Midbrain (tissue), 1 donor: ENCODE data around the gene CLEC18C.
"Not testable (repeated sequence)": the region's sequence is repeated elsewhere in the genome, so short reads cannot be mapped to it uniquely, and the experiment has no call there.

Experiments
- DNase-seq: peaks from one replicate; lab custom pipeline; 2025; lab: John Stamatoyannopoulos, UW

Gene CLEC18C

DNA sequence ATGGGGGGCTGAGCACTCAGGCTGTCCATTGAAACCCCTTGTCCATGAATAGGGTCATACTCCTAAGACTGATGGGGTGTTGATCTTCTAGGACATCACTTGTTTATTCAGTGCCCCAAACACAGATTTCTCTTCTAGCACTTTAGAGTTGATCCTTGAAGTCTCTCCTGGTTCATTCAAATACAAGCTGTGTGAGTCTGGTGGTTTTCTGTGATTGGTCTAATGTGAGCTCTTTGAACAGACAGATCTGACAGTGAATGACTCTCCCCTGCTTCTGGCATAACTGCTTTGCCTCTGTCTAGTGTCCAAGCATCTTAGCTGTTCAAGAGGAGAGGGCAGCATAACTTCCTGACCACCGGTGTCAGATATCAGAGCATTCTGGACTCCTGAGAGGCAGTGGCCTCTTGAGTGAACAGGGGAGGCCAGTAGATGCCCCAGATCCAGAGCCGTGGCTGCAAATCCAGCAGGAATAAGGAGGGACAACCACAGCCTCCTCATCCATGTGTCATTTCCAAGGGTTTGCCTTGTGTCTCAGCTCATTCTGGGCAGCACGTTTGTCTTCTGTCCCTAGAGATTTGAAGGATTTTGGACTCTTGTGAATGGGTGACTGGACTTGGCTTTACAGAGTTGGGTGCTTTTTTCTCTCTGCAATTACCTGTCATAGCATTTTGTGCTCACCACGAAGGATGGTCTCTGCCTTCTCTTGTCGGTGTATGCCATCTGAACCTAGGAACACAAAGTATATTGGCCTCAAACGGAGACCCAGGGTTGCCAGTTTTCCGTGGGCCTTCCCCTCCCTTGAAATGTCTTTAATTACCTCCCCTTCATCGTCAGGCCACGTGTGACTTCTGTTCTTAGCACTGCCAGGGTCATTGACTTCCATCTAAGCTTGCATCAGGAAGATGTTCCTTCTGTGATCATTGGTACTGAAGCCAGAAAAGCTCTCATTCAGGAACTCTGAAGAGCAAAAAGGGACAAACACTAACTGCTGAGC lies 13.9 kb upstream of the CLEC18C start:
- DNase-seq = no peak

DNA sequence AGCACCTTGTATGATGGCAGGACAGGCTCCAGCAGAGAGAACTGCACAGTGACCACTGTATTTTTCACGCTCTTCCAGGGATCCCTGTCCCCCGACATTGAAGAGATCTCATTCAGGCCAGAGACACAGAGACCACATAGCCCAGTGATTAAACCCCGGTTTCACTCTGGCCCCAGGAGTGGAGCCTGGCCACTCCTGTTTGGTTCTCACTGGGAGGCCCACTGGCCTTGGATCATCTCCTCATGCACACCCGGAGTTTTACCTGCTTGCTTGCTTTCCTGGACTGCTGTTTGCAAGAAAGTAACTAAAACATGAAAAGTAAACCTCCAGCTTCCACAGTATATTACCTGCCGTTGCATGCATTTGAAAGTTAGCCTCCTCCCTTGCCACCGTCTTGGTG lies 13.2 kb upstream of the CLEC18C start:
- no peak for DNase-seq

DNA sequence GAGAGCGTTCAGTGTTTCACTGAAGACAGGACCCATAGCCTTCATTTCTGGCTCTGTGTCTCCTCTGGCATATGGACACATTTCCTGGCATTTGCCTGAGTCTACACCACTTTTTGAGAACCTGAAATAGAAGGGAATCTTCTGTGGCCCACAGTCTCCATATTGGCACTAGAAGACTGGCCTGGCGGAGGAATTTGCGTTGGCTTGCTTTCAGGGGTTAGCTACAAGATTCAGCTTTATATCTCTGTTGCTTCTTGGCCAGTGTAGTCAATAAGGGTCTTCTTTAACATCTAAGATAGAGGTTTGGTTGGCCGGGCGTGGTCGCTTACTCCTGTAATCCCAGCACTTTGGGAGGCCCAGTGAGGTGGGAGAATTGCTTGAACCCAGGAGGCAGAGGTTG lies 12.8 kb upstream of the CLEC18C start:
- no peak for DNase-seq

DNA sequence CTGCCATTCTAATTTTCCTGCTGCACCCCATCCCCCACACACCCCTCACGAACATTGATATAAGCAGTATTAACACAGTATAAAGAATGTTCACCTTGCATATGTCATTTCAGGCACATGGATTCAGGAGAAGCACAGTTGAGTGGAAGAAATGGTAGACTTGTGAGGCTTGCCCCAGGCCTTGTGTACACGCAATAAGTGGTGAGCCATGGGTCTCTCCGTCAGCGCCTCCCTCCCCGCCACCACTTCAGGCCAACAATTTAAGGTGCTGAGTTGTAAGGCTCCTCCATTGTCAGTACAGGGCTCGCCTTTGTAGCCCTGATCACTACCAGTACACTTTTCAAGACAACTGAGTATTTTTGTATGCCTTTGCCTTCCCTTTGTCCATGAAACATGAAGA lies 12.2 kb upstream of the CLEC18C start:
- no peak for DNase-seq

DNA sequence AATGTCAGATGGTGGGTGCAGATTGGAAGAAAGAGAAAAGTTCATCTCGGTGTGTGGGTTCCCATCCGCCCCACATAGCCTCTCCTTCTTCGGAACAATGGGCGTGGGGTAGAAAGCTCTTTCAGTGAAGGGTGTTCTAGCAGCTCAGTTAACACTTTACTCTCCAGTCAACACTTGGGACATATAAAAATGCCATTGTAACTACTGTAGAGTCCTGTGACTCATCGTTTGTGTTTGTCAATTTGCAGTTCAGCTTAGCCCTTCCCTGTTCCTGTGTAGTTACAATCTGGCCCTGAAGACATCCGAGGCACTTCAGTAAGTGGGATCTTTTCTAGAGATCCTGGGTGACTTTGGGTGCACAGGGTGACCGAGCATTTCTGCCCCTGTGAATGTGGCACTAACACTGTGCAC lies 11.5 kb upstream of the CLEC18C start:
- no peak for DNase-seq

DNA sequence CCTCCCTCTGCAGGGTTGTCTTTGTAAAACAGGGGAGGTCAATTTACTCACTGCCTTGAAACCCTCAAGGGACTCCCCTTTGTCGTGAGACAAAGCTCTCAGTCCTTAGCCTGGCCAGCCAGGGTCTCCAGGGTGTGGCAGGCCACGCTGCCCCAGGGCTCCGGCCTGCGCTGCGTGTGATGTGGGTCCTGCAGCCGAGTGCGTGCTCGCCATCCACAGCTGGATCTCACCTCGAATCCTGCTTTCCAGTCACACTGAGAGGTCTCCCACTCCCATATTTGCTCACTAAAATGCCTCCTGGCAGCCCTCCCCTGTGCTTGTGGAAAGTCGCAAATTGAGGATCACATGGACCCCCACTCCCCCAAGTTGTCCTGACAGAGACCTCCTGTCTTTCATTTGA lies 10.0 kb upstream of the CLEC18C start:
- DNase-seq = no peak

DNA sequence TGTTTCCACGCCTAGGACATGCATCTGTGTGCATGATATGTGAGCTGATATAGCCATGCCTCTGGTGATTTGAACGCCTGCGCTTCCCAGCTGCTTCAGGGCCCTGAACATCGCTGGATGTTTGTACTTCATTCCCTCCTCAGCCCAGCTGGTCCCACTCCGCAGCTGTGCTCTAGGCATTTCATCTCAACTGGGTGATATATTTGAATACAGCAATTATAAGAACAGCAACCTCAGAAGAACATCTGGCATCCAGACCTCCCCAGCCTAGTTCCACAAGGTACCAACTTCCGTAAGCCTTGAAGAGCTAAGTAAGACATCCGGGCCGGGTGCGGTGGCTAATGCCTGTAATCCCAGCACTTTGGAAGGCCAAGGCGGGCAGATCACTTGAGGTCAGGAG lies 6.9 kb upstream of the CLEC18C start:
- not testable (repeated sequence) for DNase-seq

DNA sequence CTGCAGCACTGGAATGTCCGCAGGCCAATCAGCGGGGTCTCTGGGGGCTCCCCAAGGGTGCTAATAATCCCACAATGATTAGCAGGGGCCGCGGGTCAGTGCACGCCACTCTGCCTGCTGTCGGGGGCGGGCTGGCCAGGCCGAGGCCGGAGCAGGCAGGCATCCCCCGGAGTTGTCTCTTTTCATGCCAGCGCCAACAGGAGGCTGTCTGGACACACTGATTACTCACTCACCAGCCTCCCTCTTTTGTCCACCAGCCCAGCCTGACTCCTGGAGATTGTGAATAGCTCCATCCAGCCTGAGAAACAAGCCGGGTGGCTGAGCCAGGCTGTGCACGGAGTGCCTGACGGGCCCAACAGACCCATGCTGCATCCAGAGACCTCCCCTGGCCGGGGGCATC lies 329 bp downstream of the CLEC18C start:
- not testable (repeated sequence) for DNase-seq

DNA sequence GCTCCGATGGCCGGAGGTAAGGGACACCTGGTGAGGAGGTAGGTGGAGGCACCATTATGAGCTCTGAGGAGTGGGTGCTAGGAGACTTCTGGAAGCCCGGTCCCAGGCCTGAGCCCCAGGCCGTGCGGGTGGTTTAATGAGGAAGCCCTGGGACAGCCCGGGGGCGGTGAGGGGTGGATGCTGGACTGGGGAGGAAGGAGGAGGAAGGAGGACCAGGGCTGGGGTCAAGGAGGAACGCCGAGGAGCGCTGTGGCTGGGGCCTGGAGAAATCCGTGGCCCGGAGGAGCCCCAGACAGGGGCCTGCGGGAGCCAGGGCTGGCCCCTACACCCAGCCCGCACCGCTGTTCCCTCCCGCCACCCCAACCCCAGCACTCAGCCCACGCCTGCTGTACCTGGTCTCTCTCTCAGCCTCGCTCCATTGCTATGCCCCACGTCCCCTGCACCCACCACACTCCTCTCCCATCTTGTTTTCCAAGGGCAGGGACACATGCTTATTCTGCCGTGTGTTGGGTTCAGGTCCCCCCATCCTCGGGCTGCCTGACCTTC lies 873 bp downstream of the CLEC18C start:
- not testable (repeated sequence) for DNase-seq

DNA sequence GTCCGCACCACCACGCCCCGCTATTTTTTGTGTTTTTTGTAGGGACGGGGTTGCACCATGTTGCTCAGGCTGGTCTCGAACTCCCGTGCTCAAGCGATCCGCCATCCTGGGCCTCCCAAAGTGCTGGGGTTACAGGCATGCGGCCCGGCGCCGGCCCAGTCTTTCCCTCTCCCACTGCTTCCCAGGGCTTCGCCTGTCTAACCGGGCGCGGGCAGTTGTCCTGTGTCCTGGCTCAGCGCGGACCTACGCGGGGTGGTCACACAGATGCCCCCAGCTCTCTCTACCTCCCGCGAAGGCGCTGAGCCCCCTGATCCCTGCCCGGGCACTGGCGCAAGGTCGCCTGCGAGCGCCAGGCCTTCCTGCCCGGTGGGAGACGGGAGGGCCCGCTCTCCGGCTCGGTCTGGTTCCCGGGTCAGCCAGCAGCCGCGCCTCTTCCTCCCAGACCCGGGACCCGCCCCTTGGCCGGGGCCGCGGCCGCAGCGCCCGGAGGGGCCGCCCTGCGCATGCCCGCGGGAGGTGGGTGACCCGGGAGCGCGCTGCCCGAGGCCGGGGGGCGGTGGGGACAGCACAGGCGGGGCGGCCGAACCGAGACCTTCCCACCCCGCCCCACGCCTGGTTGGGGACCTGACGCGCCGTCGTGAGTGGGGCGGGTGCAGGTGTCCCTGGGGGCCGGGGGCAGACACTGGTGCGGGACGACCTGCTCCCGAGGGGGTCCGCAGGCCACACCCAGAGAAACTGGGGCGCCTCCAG lies 14.4 kb downstream of the CLEC18C start:
- not testable (repeated sequence) for DNase-seq

DNA sequence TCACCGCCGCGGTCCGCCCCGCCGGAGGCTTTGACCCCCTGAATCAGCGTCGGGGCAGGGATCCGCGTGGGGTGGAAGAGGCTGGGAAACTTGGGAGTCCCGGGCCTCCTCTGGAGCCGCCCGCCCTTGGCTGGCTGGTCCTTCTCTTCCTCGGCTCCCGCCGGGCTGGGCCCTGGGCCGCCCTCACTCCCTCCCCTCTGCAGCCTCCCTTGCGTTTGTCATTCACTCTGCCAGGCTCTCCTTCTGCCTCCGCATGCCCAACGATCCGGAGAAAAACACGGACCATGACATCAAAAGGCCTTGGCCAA lies 15.0 kb downstream of the CLEC18C start:
- not testable (repeated sequence) for DNase-seq

DNA sequence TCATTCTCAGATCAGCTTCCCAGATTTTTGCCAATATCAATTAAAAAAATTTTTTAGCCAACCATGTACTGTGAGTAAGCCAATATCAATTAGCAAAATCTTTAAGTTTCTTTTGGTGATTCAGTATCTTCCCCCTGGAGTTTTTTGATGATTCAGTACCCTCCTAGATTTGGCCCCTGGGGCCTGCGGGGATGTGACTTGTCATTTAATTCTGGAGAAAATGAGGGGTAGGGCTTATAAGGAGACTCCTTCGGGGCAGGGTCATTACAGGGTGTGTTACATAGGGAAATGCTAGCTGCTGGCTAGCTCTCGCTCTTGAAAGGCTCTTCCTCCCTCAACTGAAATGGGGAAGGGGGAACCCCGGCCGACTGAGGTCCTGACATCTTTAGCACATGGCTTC lies 17.0 kb downstream of the CLEC18C start:
- DNase-seq = not testable (repeated sequence)

DNA sequence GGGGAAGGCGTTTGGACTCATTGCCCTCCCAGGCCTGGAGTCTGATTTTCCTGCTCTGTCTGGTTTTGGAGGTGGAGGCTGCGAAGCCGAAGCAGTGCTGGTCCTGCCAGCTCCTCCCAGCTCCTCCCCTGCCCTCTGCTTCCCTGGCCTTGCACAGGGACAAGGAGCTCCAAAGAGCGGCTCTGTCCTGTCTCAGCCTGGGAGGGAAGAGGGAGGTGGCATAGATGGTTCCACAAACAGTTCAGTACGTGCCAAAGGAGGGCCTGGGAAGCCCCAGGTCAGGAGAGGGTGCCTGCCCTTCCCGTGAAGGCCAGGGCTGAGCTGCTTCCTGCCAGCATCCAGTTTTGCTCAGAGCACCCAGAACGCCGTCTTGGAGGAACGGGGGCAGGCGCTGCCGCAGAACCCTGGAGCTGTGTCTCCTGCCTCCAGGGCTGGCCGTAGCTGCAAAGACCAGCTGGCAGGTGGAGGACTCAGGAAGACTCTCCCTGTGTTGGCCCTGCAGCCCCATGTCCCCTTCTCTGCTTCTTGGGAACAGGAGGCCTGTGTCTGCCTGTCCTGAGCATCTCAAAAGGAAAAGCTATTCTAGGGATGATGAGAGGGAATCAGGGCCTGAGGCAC lies 23.2 kb downstream of the CLEC18C start:
- DNase-seq = not testable (repeated sequence)

DNA sequence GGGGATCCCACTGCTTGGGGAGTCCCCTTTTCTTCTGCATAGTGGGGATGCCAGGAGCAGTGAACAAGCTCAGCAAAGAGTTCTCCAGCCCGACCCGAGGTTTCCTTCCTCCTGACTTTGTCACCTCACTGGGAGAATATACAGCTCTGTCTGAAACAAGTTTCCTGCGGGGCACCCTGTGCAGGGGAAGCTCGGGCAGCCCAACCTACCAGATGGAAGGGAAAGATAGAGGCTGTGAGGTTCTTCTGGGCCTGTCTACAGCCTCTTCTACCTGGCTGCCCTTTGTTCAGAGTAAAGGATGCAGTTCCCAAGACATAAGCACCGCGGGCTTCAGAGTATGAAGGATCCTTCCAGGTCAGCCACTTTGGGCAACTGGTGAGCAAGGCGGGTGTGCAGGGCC lies 24.0 kb downstream of the CLEC18C start:
- DNase-seq = not testable (repeated sequence)

DNA sequence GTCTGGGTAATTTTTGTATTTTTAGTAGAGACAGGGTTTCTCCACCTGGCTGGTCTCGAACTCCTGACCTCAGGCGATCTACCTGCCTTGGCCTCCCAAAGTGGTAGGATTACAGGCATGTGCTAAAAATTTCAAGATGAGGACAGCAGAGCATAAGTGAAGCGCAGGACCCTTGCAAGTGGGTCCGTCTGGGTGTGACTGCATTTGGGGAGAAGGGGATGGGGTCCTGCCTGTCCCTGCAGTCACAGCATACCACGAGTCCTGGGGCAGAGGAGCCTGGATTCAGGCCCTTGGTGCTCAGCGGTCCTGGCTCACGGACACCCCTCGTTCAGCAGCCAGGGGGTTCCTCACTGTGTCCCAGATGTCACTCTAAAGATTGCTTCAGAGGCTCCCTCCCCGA lies 24.6 kb downstream of the CLEC18C start:
- not testable (repeated sequence) for DNase-seq

DNA sequence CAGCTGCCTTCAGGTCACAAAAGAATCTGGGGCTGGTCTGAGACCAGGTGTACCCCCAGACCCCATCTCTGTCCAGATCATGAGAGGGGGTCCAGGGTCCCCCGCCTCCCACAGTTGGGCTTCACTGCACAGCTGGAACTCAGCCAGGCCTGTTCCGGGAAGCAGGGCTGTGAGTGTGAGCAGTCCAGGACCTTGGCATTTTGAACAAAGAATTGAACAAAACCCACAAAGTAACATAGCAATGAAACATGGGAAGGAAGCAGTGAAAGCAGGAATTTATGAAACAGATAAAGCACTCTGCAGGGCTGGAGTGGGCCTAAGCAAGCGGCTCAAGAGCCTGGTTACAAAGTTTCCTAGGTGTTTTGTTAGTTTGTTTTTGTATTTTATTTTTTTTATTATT lies 25.1 kb downstream of the CLEC18C start:
- not testable (repeated sequence) for DNase-seq

DNA sequence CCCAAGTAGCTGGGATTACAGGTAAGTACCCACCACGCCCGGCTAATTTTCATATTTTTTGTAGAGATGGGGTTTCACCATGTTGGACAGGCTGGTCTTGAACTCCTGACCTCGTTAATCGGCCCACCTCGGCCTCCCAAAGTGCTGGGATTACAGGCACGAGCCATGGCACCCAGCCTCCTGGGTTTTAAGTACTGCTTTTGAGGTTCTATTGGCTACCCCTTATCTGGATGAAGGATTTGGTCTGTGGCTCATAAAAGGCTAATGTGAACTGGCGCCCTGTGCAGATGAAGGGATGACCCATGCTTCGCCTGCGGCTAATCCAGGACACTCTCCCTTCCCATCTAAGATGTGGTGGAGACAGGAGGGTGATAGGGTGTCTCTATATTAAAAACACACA lies 25.6 kb downstream of the CLEC18C start:
- not testable (repeated sequence) for DNase-seq

DNA sequence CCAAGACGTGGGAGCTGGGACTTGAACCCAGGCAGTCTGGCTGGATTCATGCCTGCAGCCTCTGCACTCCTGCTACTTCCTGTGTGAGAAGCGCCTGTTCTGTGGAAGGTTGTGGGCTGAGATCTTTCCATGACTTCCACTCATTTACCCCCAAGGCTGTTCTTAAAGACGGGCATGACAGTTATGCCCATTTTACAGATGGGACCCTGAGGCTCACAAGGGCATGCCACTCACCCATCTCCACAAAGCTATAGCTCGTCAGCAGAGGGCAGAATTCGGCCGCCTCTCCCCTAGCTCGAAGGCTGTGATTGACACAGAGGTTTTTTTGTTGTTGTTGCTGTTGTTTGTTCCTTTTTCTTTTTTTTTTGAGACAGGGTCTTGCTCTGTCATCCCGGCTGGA lies 26.5 kb downstream of the CLEC18C start:
- not testable (repeated sequence) for DNase-seq

DNA sequence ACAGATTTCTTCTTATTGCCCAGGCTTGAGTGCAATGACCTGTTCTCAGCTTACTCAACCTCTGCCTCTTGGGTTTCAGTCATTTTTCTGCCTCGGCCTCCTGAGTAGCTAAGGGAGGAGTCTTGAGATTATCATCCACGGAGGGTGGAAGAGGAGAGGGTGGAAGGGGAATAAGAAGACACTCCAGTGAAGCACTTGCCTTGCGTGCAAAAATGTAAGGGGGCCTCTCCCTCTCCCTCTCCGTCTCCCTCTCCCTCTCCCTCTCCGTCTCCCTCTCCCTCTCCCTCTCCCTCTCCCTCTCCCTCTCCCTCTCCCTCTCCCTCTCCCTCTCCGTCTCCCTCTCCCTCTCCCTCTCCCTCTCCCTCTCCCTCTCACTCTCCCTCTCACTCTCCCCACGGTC lies 29.9 kb downstream of the CLEC18C start:
- DNase-seq = not testable (repeated sequence)

DNA sequence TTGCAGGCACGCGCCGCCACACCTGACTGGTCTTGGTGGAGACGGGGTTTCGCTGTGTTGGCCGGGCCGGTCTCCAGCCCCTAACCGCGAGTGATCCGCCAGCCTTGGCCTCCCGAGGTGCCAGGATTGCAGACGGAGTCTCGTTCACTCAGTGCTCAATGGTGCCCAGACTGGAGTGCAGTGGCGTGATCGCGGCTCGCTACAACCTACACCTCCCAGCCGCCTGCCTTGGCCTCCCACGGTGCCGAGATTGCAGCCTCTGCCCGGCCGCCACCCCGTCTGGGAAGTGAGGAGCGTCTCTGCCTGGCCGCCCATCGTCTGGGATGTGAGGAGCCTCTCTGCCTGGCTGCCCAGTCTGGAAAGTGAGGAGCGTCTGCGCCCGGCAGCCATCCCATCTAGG lies 30.4 kb downstream of the CLEC18C start:
- DNase-seq = not testable (repeated sequence)

DNA sequence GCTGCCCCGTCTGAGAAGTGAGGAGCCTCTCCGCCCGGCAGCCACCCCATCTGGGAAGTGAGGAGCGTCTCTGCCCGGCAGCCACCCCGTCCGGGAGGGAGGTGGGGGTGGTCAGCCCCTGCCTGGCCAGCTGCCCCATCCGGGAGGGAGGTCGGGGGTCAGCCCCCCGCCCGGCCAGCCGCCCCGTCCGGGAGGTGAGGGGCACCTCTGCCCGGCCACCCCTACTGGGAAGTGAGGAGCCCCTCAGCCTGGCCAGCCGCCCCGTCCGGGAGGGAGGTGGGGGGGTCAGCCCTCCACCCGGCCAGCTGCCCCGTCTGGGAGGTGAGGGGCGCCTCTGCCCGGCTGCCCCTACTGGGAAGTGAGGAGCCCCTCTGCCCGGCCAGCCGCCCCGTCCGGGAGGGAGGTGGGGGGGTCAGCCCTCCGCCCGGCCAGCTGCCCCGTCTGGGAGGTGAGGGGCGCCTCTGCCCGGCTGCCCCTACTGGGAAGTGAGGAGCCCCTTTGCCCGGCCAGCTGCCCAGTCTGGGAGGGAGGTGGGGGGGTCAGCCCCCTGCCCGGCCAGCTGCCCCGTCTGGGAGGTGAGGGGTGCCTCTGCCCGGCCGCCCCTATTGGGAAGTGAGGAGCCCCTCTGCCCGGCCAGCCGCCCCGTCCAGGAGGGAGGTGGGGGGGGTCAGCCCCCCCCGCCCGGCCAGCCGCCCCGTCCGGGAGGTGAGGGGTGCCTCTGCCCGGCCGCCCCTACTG lies 31.2 kb downstream of the CLEC18C start:
- not testable (repeated sequence) for DNase-seq

DNA sequence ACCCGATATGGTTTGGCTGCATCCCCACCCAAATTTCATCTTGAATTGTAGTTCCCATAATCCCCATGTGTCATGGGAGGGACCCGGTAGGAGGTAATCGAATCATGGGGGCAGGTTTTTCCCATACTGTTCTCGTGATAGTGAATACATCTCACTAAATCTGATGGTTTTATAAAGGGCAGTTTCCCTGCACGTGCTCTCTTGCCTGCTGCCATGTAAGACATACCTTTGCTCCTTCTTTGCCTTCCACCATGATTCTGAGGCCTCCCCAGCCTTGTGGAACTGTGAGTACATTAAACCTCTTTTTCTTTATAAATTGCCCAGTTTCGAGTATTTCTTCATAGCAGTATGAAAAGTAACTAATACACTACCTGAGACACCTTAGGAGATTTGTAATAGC lies 32.8 kb downstream of the CLEC18C start:
- not testable (repeated sequence) for DNase-seq
